BJ (cell line): ENCODE data around the gene PRKCE. TPM values are rescaled to one million over a fixed set of nuclear protein-coding genes. Genes with fewer than 3 reads are reported as not detected.
A peak's percentile ranks its signal among the peaks of the same experiment; 100 is the strongest.

Source experiments
- CTCF ChIA-PET: fragments of 350-600 bp; formaldehyde crosslinking; extraction: SDS; loops from one replicate; lab custom pipeline; 2021; ENCODE audit warnings: antibody characterized with exemption, inconsistent platforms; lab: Yijun Ruan, JAX
- POLR2A ChIA-PET: fragments of 300-600 bp; sonication (Branson Sonifier 250); formaldehyde crosslinking; extraction: SDS; loops from one replicate; lab custom pipeline; 2021; ENCODE audit warnings: antibody characterized with exemption; lab: Charles Lee
- DNase-seq: peaks from one replicate; pipeline ENCODE4 v3.0.0-alpha.2; 2011; ENCODE audit warnings: low read depth
- H3K27me3 ChIP-seq: 2 replicates; pipeline ENCODE4 v1.6.0; 2011; ENCODE audit warnings: low read length; ENCODE audit not compliant: control insufficient read depth, insufficient read depth
- H3K36me3 ChIP-seq: 2 replicates; pipeline ENCODE4 v1.5.1; 2011; ENCODE audit warnings: low read length; ENCODE audit not compliant: control insufficient read depth, insufficient read depth
- H3K4me3 ChIP-seq: 2 replicates; pipeline ENCODE4 v1.5.1; 2011; ENCODE audit warnings: low read depth, mild to moderate bottlenecking, control low read depth, low read length
- polyA plus RNA-seq: library from polyadenylated mRNA; depleted of rRNA; stranded (reverse); fragments of >200 nt; gene quantifications from 2 replicates; pipeline ENCODE4 v1.2.3, GENCODE V29; 2011
- TF ChIP-seq, protein P1 (sequence below): IDR thresholded peaks from 2 replicates; pipeline ENCODE4 v1.5.1; 2011; ENCODE audit warnings: low read depth, mild to moderate bottlenecking, control low read depth, inconsistent platforms, low read length, moderate library complexity; ENCODE audit not compliant: insufficient read depth

Gene PRKCE
- polyA plus RNA-seq, 1 experiment: 19.7 TPM

DNA sequence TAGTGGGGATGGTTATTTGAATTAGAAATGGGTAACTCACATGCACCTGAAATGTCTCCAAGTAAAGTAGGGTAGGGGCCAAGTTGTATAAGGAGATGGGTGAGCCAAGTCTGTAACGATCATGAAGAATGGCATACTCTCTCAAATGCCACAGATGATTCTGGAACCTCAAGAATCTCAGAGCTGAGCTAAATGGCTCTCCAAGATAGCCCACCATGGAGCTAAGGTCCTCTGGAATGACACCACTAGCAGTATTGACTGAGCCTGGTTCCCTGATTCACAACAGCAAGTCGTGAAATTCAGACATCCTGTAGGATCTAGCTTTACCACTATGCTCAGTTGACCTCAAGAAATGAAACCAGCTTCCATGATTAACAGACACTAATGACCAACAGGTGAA, 529.8 kb downstream of the PRKCE start:
- Histone ChIP-seq H3K27me3 (no peaks in the 10 kb centered on the region), H3K36me3 (peaks cover 3% of the 10 kb centered on the region), H3K4me3 (no peak overlapping the region)
- DNase-seq: no peak
- CTCF ChIA-PET: interaction anchor here (1.0 kb wide), 1 partner anchor 11 kb away, joined by 5 read pairs; no protein-coding TSS in a partner anchor
- POLR2A ChIA-PET: no interaction called here
- TF ChIP-seq, protein P1, sequence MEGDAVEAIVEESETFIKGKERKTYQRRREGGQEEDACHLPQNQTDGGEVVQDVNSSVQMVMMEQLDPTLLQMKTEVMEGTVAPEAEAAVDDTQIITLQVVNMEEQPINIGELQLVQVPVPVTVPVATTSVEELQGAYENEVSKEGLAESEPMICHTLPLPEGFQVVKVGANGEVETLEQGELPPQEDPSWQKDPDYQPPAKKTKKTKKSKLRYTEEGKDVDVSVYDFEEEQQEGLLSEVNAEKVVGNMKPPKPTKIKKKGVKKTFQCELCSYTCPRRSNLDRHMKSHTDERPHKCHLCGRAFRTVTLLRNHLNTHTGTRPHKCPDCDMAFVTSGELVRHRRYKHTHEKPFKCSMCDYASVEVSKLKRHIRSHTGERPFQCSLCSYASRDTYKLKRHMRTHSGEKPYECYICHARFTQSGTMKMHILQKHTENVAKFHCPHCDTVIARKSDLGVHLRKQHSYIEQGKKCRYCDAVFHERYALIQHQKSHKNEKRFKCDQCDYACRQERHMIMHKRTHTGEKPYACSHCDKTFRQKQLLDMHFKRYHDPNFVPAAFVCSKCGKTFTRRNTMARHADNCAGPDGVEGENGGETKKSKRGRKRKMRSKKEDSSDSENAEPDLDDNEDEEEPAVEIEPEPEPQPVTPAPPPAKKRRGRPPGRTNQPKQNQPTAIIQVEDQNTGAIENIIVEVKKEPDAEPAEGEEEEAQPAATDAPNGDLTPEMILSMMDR: no peak

- Histone ChIP-seq H3K36me3 (peaks cover 3% of the 10 kb centered on the region), H3K4me3 (no peak overlapping the region), H3K27me3 (no peaks in the 10 kb centered on the region)
- TF ChIP-seq, protein P1: no peak
- POLR2A ChIA-PET: no interaction called here
- no peak for DNase-seq
- CTCF ChIA-PET: interaction anchor here (1.0 kb wide), 1 partner anchor 11 kb away, joined by 5 read pairs; no protein-coding TSS in a partner anchor
These were observed 530.5 kb downstream of the PRKCE start for GRCh38 chr2:46181789-46182530.

DNA sequence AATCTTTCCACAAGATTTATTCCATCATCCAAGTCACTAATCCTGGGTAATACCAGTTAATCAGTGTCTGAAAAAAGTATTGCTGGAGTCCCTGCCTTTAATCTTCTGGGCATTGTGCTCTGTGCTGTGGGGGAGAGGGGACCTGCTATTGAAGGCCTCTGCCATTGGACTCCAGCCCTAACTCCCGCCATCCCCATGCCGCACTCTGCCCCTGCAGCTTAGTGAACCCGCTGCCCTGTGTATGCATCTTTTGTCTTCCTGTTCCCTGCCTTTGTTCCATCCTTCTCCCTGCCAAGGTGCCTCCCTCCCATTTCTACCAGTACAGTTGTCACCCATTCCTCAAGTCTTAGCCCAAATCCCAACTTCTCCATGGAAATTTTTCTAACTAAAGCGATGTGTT, 532.0 kb downstream of the PRKCE start:
- no peak for DNase-seq
- ChIA-PET CTCF (no interaction called here), POLR2A (no interaction called here)
- no peak overlapping the region for H3K4me3 ChIP-seq
- H3K27me3 ChIP-seq: no peaks in the 10 kb centered on the region
- peaks cover 3% of the 10 kb centered on the region for H3K36me3 ChIP-seq
- TF ChIP-seq, protein P1: no peak

DNA sequence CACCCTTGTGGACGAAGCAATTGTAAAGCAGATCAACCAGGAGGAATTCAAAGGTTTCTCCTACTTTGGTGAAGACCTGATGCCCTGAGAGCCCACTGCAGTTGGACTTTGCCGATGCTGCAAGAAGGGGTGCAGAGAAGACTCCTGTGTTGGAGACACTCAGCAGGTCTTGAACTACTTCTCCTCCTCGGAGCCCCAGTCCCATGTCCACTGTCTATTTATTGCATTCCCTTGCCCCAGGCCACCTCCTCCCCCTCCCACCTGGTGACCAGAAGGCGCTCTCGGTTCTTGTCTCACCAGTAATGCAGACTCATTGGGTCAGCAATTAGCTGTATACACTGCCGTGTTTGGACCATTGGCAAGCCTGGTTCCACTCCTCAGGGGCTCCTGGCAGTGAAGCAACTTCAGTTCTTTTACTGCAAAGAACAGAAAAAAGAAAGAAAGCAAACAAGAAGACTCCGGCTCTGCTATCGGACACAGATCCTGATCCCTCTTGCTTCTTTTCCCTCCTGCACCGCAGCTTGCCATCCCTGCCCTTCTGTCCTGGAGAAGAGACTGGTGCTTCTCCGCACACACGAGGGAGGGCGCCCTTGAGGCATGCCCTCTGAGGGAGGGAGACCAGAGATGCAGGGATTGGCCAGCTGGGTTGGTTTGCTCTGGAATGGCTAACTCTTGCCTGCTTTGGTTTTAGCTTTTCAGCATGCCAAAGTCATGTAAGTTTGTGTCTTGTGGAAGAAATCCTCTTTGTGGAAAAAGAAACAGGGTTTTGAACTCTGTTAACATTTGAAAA, 533.5 kb downstream of the PRKCE start:
- TF ChIP-seq, protein P1: no peak
- DNase-seq: no peak
- no peaks in the 10 kb centered on the region for H3K27me3 ChIP-seq
- no peak overlapping the region for H3K4me3 ChIP-seq
- ChIA-PET POLR2A (no interaction called here), CTCF (interaction anchor here (1.0 kb wide), 1 partner anchor 13 kb away, joined by 3 read pairs; no protein-coding TSS in a partner anchor)
- peaks cover 3% of the 10 kb centered on the region for H3K36me3 ChIP-seq

- ChIA-PET POLR2A (interaction anchor here (0.6 to 0.7 kb wide), 2 partner anchors 15 to 353 kb away, joined by 3 to 10 read pairs; no protein-coding TSS in a partner anchor), CTCF (interaction anchor here (0.6 to 2.0 kb wide), 2 partner anchors 44 to 124 kb away, joined by 3 to 5 read pairs; no protein-coding TSS in a partner anchor)
- Histone ChIP-seq H3K4me3 (peak overlapping the region; percentile 15), H3K27me3 (no peaks in the 10 kb centered on the region), H3K36me3 (peaks cover 3% of the 10 kb centered on the region)
- DNase-seq: peak; percentile 80
- TF ChIP-seq, protein P1: no peak
These were observed 535.7 kb downstream of the PRKCE start for GRCh38 chr2:46187112-46187618.
